Endodermal cell (in vitro differentiated cells): ENCODE measurements around the gene B3GALNT1. TPM values are rescaled to one million over a fixed set of nuclear protein-coding genes. Genes with fewer than 3 reads are reported as not detected.

Source experiments
- DNase-seq: peaks from one replicate; pipeline ENCODE4 v3.0.0-alpha.2; 2017
- H3K27ac ChIP-seq: 2 replicates; pipeline ENCODE4 v1.5.1; 2013; ENCODE audit warnings: mild to moderate bottlenecking, low read depth, low read length, moderate library complexity
- H3K27me3 ChIP-seq: 2 replicates; pipeline ENCODE4 v1.6.1; 2013; ENCODE audit warnings: mild to moderate bottlenecking, low read length, moderate library complexity; ENCODE audit not compliant: insufficient read depth, control insufficient read depth, poor library complexity, severe bottlenecking
- H3K36me3 ChIP-seq: 2 replicates; pipeline ENCODE4 v1.7.0; 2013; ENCODE audit warnings: mild to moderate bottlenecking, low read length, moderate library complexity; ENCODE audit not compliant: control insufficient read depth, insufficient read depth
- H3K4me1 ChIP-seq: one replicate; pipeline ENCODE4 v1.7.0; 2013; ENCODE audit warnings: low read length; ENCODE audit not compliant: control insufficient read depth, insufficient read depth
- H3K4me3 ChIP-seq: 2 replicates; pipeline ENCODE4 v1.5.1; 2013; ENCODE audit warnings: mild to moderate bottlenecking, low read length, moderate library complexity
- H3K9ac ChIP-seq: 2 replicates; pipeline ENCODE4 v1.6.1; 2013; ENCODE audit warnings: mild to moderate bottlenecking, low read length, moderate library complexity; ENCODE audit not compliant: poor library complexity, severe bottlenecking; ENCODE audit errors: extremely low read depth
- H3K9me3 ChIP-seq: 2 replicates; pipeline ENCODE4 v1.6.1; 2013; ENCODE audit warnings: mild to moderate bottlenecking, low read length, moderate library complexity; ENCODE audit not compliant: control insufficient read depth
- H3K27ac Mint-ChIP-seq: 2 replicates; pipeline ENCODE4 v1.8.0; 2020; ENCODE audit warnings: mixed read lengths
- H3K27me3 Mint-ChIP-seq: 2 replicates; pipeline ENCODE4 v1.8.0; 2021; ENCODE audit warnings: mild to moderate bottlenecking, mixed read lengths; ENCODE audit not compliant: insufficient read depth
- H3K36me3 Mint-ChIP-seq: 2 replicates; pipeline ENCODE4 v1.8.0; 2020; ENCODE audit warnings: low read depth, mixed read lengths
- H3K4me1 Mint-ChIP-seq: 2 replicates; pipeline ENCODE4 v1.8.0; 2020; ENCODE audit warnings: mixed read lengths
- H3K4me3 Mint-ChIP-seq: 2 replicates; pipeline ENCODE4 v1.8.0; 2020; ENCODE audit warnings: mild to moderate bottlenecking, moderate library complexity, mixed read lengths
- H3K9me3 Mint-ChIP-seq: 2 replicates; pipeline ENCODE4 v1.8.0; 2020; ENCODE audit warnings: mild to moderate bottlenecking, mixed read lengths
- CTCF ChIP-seq: fragments of 200-600 bp; sonication (generic); conservative IDR thresholded peaks from 2 replicates; pipeline ENCODE4 v1.5.0; 2021; ENCODE audit warnings: antibody characterized with exemption, mild to moderate bottlenecking
- WGBS, 2 experiments: methylation state at CpG; one replicate each; pipeline versions ENCODE4 v1.1.5 to v1.1.7; 2013; ENCODE audit warnings: missing lambda C conversion rate in 2 of 2, mixed read lengths in 1 of 2; ENCODE audit not compliant: insufficient coverage in 1 of 2, insufficient read length in 1 of 2; 5-methylcytosine and 5-hydroxymethylcytosine counted together
- total RNA-seq, 2 donors: library from RNA; stranded (reverse); fragmentation: NEBNext Ultra II Directional in 1 of 2; extraction: Animal tissue kit (Norgen Biotek cat#: 25700) in 1 of 2; gene quantifications; 2 replicates in 1 of 2; 3 replicates in 1 of 2; pipeline ENCODE4 v1.2.1, GENCODE V29; 2021

Gene B3GALNT1
- total RNA-seq, 2 donors from 2014 or later = 23.1 to 24.7 TPM

GRCh38 chr3:161150001-161150525, 44.9 kb upstream of the B3GALNT1 start:
- no peak overlapping the region for H3K27ac Mint-ChIP-seq
- no peak for DNase-seq
- Histone ChIP-seq H3K9ac (no peak overlapping the region), H3K4me3 (peak overlapping the region; percentile 33), H3K9me3 (peaks cover 14% of the 10 kb centered on the region), H3K36me3 (no peaks in the 10 kb centered on the region), H3K27me3 (no peaks in the 10 kb centered on the region), H3K27ac (no peak overlapping the region), H3K4me1 (peaks cover 2% of the 10 kb centered on the region)
- no peak overlapping the region for H3K4me3 Mint-ChIP-seq
- no peaks in the 10 kb centered on the region for H3K27me3 Mint-ChIP-seq
- H3K4me1 Mint-ChIP-seq = peaks cover 14% of the 10 kb centered on the region
- no peaks in the 10 kb centered on the region for H3K36me3 Mint-ChIP-seq
- H3K9me3 Mint-ChIP-seq = peaks cover 2% of the 10 kb centered on the region
- no peak for TF ChIP-seq CTCF

- peaks cover 7% of the 10 kb centered on the region for H3K9me3 Mint-ChIP-seq
- 35 to 40% methylated on average over 1 of the region's 1 CpG for WGBS, 2 experiments
- Histone ChIP-seq H3K27ac (no peak overlapping the region), H3K9me3 (peaks cover 19% of the 10 kb centered on the region), H3K4me3 (peak overlapping the region; percentile 33), H3K36me3 (no peaks in the 10 kb centered on the region), H3K9ac (no peak overlapping the region), H3K27me3 (no peaks in the 10 kb centered on the region), H3K4me1 (peaks cover 2% of the 10 kb centered on the region)
- no peaks in the 10 kb centered on the region for H3K27me3 Mint-ChIP-seq
- H3K4me1 Mint-ChIP-seq = peaks cover 14% of the 10 kb centered on the region
- H3K36me3 Mint-ChIP-seq = no peaks in the 10 kb centered on the region
- DNase-seq = no peak
- no peak for TF ChIP-seq CTCF
- H3K4me3 Mint-ChIP-seq = no peak overlapping the region
- no peak overlapping the region for H3K27ac Mint-ChIP-seq
Measured at GRCh38 chr3:161149529-161149928, 44.4 kb upstream of the B3GALNT1 start.

- H3K9me3 Mint-ChIP-seq = peaks cover 11% of the 10 kb centered on the region
- H3K27ac Mint-ChIP-seq = no peak overlapping the region
- peaks cover 14% of the 10 kb centered on the region for H3K4me1 Mint-ChIP-seq
- Histone ChIP-seq H3K27me3 (no peaks in the 10 kb centered on the region), H3K36me3 (no peaks in the 10 kb centered on the region), H3K4me3 (peak overlapping the region; percentile 33), H3K27ac (no peak overlapping the region), H3K9ac (no peak overlapping the region), H3K9me3 (peaks cover 25% of the 10 kb centered on the region), H3K4me1 (peaks cover 2% of the 10 kb centered on the region)
- WGBS, 2 experiments = 86 to 100% methylated on average over 1 to 4 of the region's 4 CpGs
- no peaks in the 10 kb centered on the region for H3K36me3 Mint-ChIP-seq
- DNase-seq = no peak
- TF ChIP-seq CTCF = no peak
- H3K27me3 Mint-ChIP-seq = no peaks in the 10 kb centered on the region
- H3K4me3 Mint-ChIP-seq = no peak overlapping the region
Measured at GRCh38 chr3:161148832-161149475, 43.8 kb upstream of the B3GALNT1 start.
